ENCODE measurements around the gene SHISA7. TPM values are rescaled to one million over a fixed set of nuclear protein-coding genes. Genes with fewer than 3 reads are reported as not detected.

SHISA7 gene
- polyA plus RNA-seq, 4 donors = 0.10 to 0.14 (median 0.13) TPM

- DNase-seq (ENCODE audit: low read depth in 4 of 4, low spot score in 3 of 4) = no peak
These were observed 21.1 kb upstream of the SHISA7 start for GRCh38 chr19:55464039-55464661.

- DNase-seq (ENCODE audit: low read depth in 4 of 4, low spot score in 3 of 4) = no peak
These were observed 20.5 kb upstream of the SHISA7 start for GRCh38 chr19:55463583-55464031.

- DNase-seq (ENCODE audit: low read depth in 4 of 4, low spot score in 3 of 4) = no peak
These were observed 19.6 kb upstream of the SHISA7 start for GRCh38 chr19:55462722-55463121.

GRCh38 chr19:55461974-55462626, 19.0 kb upstream of the SHISA7 start:
- no peak for DNase-seq (ENCODE audit: low read depth in 4 of 4, low spot score in 3 of 4)

GRCh38 chr19:55461259-55461973, 18.3 kb upstream of the SHISA7 start, which contains the start of gene ISOC2:
ISOC2 (minus strand) TSS chr19:55461642; CDS start chr19:55456486, 5,156 bp downstream.
- peak; percentile 98 to 99 (median 99) for DNase-seq (ENCODE audit: low read depth in 4 of 4, low spot score in 3 of 4)

- no peak for DNase-seq (ENCODE audit: low read depth in 4 of 4, low spot score in 3 of 4)
These were observed 17.7 kb upstream of the SHISA7 start for GRCh38 chr19:55460670-55461258.

- no peak for DNase-seq (ENCODE audit: low read depth in 4 of 4, low spot score in 3 of 4)
These were observed 17.0 kb upstream of the SHISA7 start for GRCh38 chr19:55459950-55460657.

- DNase-seq (ENCODE audit: low read depth in 4 of 4, low spot score in 3 of 4) = no peak
These were observed 16.4 kb upstream of the SHISA7 start for GRCh38 chr19:55459551-55459949.

- DNase-seq (ENCODE audit: low read depth in 4 of 4, low spot score in 3 of 4) = no peak
These were observed 14.8 kb upstream of the SHISA7 start for GRCh38 chr19:55457683-55458457.

- DNase-seq (ENCODE audit: low read depth in 4 of 4, low spot score in 3 of 4) = no peak
These were observed 13.2 kb upstream of the SHISA7 start for GRCh38 chr19:55456347-55456746.

GRCh38 chr19:55455576-55456235, 12.6 kb upstream of the SHISA7 start:
- no peak for DNase-seq (ENCODE audit: low read depth in 4 of 4, low spot score in 3 of 4)

- no peak for DNase-seq (ENCODE audit: low read depth in 4 of 4, low spot score in 3 of 4)
These were observed 11.7 kb upstream of the SHISA7 start for GRCh38 chr19:55454787-55455243.

- no peak for DNase-seq (ENCODE audit: low read depth in 4 of 4, low spot score in 3 of 4)
These were observed 10.6 kb upstream of the SHISA7 start for GRCh38 chr19:55453511-55454260.

- DNase-seq (ENCODE audit: low read depth in 4 of 4, low spot score in 3 of 4) = peak; percentile 74 to 80 (median 78)
These were observed 9.7 kb upstream of the SHISA7 start for GRCh38 chr19:55452749-55453346.

- no peak for DNase-seq (ENCODE audit: low read depth in 4 of 4, low spot score in 3 of 4)
These were observed 9.1 kb upstream of the SHISA7 start for GRCh38 chr19:55451965-55452748.

- DNase-seq (ENCODE audit: low read depth in 4 of 4, low spot score in 3 of 4) = no peak
These were observed 8.3 kb upstream of the SHISA7 start for GRCh38 chr19:55451163-55451964.

Measured in right renal pelvis (tissue), 4 donors.